DND-41 (cell line): ENCODE data around the gene RNF168.
"Not testable (repeated sequence)": the region's sequence is repeated elsewhere in the genome, so short reads cannot be mapped to it uniquely, and the experiment has no call there.

Experiments used
- ATAC-seq: fragments of 200-7000 bp; cut with Tn5 transposase; 3 replicates; pipeline ENCODE4 v1.9.1; 2021; ENCODE audit warnings: low read depth; ENCODE audit not compliant: insufficient read depth
- DNase-seq: peaks from one replicate; pipeline ENCODE4 v3.0.0-alpha.2; 2020
- H2AFZ ChIP-seq: 2 replicates; pipeline ENCODE4 v1.6.0; 2012; ENCODE audit warnings: low read depth, low read length
- H3K27ac ChIP-seq: 2 replicates; pipeline ENCODE4 v1.5.1; 2012; ENCODE audit warnings: low read length, inconsistent platforms
- H3K27me3 ChIP-seq: fragments of 200-600 bp; sonication (generic); 2 replicates; pipeline ENCODE4 v1.6.0; 2012; ENCODE audit warnings: low read length, mild to moderate bottlenecking, inconsistent platforms; ENCODE audit not compliant: insufficient read depth, poor library complexity
- H3K36me3 ChIP-seq: 2 replicates; pipeline ENCODE4 v1.5.1; 2012; ENCODE audit warnings: low read length, inconsistent platforms; ENCODE audit not compliant: insufficient read depth
- H3K4me1 ChIP-seq: 2 replicates; pipeline ENCODE4 v1.5.1; 2012; ENCODE audit warnings: mild to moderate bottlenecking, low read length; ENCODE audit not compliant: insufficient read depth
- H3K4me2 ChIP-seq: 2 replicates; pipeline ENCODE4 v1.6.0; 2012; ENCODE audit warnings: mild to moderate bottlenecking, moderate library complexity, low read length, inconsistent platforms; ENCODE audit not compliant: insufficient read depth
- H3K4me3 ChIP-seq, 2 experiments: fragments of 200-600 bp in 1 of 2; shearing (Covaris generic) in 1 of 2; 2 replicates each; pipeline ENCODE4 v1.5.1; 2012 to 2016; ENCODE audit warnings: inconsistent platforms in 2 of 2, low read length in 2 of 2, mild to moderate bottlenecking in 2 of 2, low read depth in 1 of 2, moderate library complexity in 1 of 2
- H3K79me2 ChIP-seq: 2 replicates; pipeline ENCODE4 v1.6.0; 2012; ENCODE audit warnings: low read length, inconsistent platforms; ENCODE audit not compliant: insufficient read depth
- H3K9ac ChIP-seq: 2 replicates; pipeline ENCODE4 v1.6.0; 2012; ENCODE audit warnings: low read depth, mild to moderate bottlenecking, inconsistent platforms, low read length, moderate library complexity
- H3K9me3 ChIP-seq: 2 replicates; pipeline ENCODE4 v1.5.1; 2012; ENCODE audit warnings: low read length, moderate library complexity, mild to moderate bottlenecking, inconsistent platforms; ENCODE audit not compliant: insufficient read depth, severe bottlenecking
- H4K20me1 ChIP-seq: 2 replicates; pipeline ENCODE4 v1.6.0; 2012; ENCODE audit warnings: low read length; ENCODE audit not compliant: insufficient read depth
- EZH2 ChIP-seq: IDR thresholded peaks from 3 replicates; pipeline ENCODE4 v1.6.1; 2012; ENCODE audit warnings: borderline replicate concordance, low read depth, mild to moderate bottlenecking, moderate library complexity, low read length, inconsistent platforms; ENCODE audit not compliant: severe bottlenecking
- TF ChIP-seq, protein P1 (sequence below): IDR thresholded peaks from 2 replicates; pipeline ENCODE4 v1.5.1; 2012; ENCODE audit warnings: borderline replicate concordance, low read length, moderate library complexity, mild to moderate bottlenecking; ENCODE audit not compliant: poor library complexity, severe bottlenecking; ENCODE audit errors: extremely low read depth

The RNF168 gene

DNA sequence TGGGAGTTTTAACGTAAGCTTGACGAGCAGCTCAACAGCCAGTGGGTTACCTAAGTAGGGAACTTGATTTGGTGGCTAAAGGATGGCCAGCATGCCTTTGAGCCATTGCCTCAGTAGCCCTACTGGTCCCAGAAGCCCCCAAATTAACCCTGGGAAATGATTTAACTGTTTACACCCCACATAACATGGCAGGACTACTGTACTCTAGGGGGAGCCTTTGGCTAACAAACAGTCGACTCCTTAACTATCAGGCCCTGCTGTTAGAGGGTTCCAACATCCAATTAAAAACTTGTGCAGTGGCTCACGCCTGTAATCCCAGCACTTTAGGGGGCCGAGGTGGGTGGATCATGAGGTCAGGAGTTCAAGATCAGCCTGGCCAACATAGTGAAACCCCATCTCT lies 21.0 kb upstream of the RNF168 start:
- Histone ChIP-seq H3K4me1 (peaks cover 5% of the 10 kb centered on the region; the same call in 1 of the 2 replicates), H3K9ac (no peak overlapping the region), H3K9me3 (peaks cover 20% of the 10 kb centered on the region), H2AFZ (no peak overlapping the region; the same call in 1 of the 2 replicates), H3K27me3 (no peaks in the 10 kb centered on the region), H3K4me3 (no peak overlapping the region), H3K27ac (no peak overlapping the region), H3K79me2 (no peaks in the 10 kb centered on the region), H3K36me3 (no peaks in the 10 kb centered on the region), H3K4me2 (no peak overlapping the region), H4K20me1 (no peaks in the 10 kb centered on the region)
- no peak for DNase-seq
- no peak for TF ChIP-seq EZH2
- TF ChIP-seq, protein P1, sequence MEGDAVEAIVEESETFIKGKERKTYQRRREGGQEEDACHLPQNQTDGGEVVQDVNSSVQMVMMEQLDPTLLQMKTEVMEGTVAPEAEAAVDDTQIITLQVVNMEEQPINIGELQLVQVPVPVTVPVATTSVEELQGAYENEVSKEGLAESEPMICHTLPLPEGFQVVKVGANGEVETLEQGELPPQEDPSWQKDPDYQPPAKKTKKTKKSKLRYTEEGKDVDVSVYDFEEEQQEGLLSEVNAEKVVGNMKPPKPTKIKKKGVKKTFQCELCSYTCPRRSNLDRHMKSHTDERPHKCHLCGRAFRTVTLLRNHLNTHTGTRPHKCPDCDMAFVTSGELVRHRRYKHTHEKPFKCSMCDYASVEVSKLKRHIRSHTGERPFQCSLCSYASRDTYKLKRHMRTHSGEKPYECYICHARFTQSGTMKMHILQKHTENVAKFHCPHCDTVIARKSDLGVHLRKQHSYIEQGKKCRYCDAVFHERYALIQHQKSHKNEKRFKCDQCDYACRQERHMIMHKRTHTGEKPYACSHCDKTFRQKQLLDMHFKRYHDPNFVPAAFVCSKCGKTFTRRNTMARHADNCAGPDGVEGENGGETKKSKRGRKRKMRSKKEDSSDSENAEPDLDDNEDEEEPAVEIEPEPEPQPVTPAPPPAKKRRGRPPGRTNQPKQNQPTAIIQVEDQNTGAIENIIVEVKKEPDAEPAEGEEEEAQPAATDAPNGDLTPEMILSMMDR = peak; percentile 40
- ATAC-seq = no peak

DNA sequence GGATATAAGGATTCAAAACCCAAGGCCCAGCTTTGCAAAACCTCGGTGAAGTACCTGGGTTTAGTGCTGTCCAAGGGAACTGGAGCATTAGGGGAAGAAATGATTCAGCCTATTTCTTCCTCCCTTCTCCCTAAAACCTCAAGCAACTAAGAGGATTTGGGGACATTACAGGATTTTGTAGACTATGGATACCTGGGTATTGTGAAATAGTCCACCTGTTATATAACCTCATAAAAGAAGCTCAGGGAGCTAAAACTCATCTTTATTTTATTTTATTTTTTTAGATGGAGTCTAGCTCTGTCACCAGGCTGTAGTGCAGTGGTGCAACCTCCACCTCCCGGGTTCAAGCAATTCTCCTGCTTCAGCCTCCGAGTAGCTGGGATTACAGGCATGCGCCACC lies 20.3 kb upstream of the RNF168 start:
- Histone ChIP-seq H3K79me2 (no peaks in the 10 kb centered on the region), H3K4me2 (no peak overlapping the region), H3K27me3 (no peaks in the 10 kb centered on the region), H3K36me3 (no peaks in the 10 kb centered on the region), H2AFZ (no peak overlapping the region), H3K4me3 (no peak overlapping the region), H3K4me1 (peaks cover under 1% of the 10 kb centered on the region; the same call in 1 of the 2 replicates), H4K20me1 (no peaks in the 10 kb centered on the region), H3K9me3 (peaks cover 27% of the 10 kb centered on the region), H3K9ac (no peak overlapping the region), H3K27ac (no peak overlapping the region)
- DNase-seq (no peak), ATAC-seq (no peak)
- TF ChIP-seq, protein P1 = no peak
- no peak for TF ChIP-seq EZH2

DNA sequence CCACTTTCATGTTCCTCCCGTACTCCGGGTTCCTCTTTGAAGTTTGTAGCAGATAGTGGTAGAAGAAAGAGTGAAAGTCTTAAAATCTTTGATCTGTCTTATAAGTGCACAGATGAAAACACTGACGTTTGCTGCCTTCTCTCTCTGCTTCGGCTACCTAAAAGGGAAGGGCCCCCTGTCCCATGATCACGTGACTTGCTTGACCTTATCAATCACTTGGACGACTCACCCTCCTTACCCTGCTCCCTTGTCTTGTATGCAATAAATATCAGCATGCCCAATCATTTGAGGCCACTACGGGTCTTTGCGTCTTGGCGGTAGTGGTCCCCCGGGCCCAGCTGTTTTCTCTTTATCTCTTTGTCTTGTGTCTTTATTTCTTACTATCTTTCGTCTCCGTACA lies 17.7 kb upstream of the RNF168 start:
- not testable (repeated sequence) for H3K4me1 ChIP-seq, H3K4me3 ChIP-seq, H3K27ac ChIP-seq, ATAC-seq, DNase-seq, H4K20me1 ChIP-seq, H2AFZ ChIP-seq, H3K9ac ChIP-seq, H3K27me3 ChIP-seq, H3K79me2 ChIP-seq, H3K36me3 ChIP-seq, H3K4me2 ChIP-seq
- H3K9me3 ChIP-seq = peaks cover 45% of the 10 kb centered on the region

DNA sequence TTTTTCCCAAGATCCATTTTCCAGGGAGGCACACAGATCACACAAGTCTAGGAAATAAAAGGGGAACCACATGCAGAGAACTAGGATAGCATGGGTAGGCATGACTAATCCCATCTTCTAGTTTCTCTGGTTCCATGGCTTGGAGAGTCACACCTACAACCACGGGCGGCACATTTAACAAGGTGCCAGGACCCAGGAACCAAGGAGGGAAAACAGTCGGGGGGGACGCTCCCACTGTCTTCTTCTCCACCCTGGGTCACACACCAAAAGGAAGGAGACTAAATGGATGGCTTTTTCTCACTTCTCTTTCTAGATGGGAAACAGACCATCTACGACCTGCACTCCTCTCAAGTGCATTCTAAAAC lies 16.1 kb upstream of the RNF168 start:
- Histone ChIP-seq H3K4me2 (no peak overlapping the region), H3K36me3 (no peaks in the 10 kb centered on the region), H2AFZ (no peak overlapping the region), H4K20me1 (no peaks in the 10 kb centered on the region), H3K4me3 (no peak overlapping the region), H3K79me2 (no peaks in the 10 kb centered on the region), H3K4me1 (no peaks in the 10 kb centered on the region), H3K27me3 (no peaks in the 10 kb centered on the region), H3K9me3 (peaks cover 47% of the 10 kb centered on the region), H3K9ac (no peak overlapping the region), H3K27ac (no peak overlapping the region)
- peak; percentile 62 for DNase-seq
- TF ChIP-seq EZH2 = no peak
- TF ChIP-seq, protein P1 = no peak
- ATAC-seq = no peak
